ENCODE measurements around the gene SUPT4H1.
"Not testable (repeated sequence)": the region's sequence is repeated elsewhere in the genome, so short reads cannot be mapped to it uniquely, and the experiment has no call there.

SUPT4H1 gene

GRCh38 chr17:58363457-58364185 is 11.6 kb upstream of the SUPT4H1 start:
- DNase-seq (ENCODE audit: low read depth), result no peak

GRCh38 chr17:58362368-58363014 is 10.5 kb upstream of the SUPT4H1 start:
- no peak for DNase-seq (ENCODE audit: low read depth)

- DNase-seq (ENCODE audit: low read depth), result no peak
Observed at GRCh38 chr17:58360296-58361063, 8.5 kb upstream of the SUPT4H1 start.

DNA sequence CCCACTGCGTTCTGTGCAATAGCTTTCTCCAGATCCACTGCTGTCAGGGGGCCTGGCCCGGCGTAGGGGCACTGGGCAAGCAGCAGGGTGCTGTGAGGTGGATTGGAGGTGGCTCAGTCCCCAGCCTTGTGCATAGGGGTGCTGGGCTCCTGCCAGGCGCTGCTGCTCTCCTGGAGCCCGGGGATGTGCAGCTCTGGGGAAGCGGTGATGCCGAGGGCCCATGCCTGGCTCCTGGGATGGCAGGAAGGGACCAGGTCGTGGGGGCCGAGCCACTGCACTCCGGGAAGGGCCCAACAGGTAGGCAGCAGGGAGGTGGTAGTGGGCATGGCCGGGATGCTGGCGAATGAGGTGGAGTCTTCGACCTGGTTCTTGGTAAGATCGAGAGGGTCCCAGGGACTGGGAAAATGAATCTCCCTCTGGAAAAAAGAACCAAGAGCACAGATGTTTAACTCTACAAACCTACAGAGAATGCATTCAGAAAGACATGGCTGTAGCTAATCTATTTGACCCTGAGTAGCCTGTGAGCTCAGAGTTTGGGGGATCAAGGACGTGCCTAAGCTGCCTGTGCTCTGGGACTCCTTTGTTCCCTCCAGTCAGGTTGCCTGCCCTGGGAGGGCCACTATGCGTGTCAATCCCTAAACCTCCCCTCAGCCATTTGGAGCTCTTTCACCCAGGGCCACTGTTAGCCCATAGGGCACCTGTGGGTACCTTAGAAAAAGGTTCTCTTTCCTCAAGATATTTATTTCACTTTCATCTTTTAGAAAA is 6.6 kb upstream of the SUPT4H1 start:
- no peak for DNase-seq (ENCODE audit: low read depth)

DNA sequence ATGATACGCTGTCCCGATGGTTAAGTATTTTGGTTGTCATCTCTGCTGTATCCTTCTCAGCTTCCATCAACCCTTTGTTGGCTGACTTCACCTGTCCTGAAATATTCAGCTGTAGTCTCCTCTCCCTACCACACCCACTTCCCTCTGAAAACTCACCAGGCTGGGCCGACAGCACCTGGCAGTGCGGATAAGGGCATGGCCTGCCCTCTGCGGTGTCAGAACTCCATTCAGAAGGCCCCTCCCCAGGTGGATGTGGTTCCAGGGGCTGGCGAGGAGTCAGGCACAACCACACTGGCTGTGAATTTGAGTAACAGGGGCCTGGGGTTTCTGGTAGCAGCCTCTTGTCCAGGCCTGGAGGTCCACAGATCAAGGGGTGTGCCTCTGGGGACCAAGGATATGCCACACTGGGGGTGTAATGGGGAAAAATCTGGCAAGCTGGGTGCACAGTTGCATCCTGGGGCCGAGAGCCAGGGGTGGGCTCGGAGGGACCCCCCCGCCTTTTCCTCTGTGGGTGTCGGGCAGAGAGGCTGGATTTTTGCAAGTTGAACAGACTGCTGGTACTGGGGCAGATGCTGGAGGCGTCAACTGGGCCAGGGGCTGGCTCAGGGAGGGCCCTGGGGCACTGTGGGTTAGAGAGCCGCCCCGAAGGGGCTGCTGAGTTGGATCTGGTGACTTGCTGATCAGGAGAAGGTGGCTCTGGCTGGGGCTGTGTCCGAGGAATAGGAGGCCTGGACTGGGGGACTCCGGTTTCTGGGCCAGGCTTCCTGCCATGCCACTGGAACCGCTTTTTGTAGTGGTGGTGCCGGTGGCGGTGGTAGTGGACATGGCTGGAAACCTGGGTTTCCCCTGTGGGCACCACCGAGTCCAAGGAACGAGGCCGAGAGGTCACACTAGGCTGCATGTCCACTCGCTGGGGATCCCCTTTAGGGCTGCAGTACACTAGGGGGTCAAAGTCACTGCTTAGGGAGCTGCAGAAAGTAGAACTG is 5.6 kb upstream of the SUPT4H1 start:
- no peak for DNase-seq (ENCODE audit: low read depth)

DNA sequence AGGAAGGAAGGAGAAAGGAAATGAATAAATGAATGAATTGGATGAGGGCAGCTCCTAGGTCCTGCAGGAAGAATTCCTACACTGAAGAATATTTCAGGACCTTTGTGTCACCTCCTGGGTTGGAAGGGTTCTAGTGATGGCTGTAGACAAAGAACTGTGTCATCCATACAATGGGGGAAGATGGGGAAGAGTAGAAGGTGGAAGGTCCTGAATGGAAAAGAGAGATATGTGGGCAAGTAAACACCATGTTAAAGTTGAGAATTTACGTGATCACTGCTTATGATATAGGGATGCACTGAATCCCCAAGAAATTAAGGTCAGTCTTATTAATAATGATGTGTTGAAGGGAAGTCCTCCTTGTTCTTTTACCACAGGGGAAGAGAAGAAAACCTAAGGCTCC is 4.2 kb upstream of the SUPT4H1 start:
- no peak for DNase-seq (ENCODE audit: low read depth)

GRCh38 chr17:58354541-58355216 is 2.7 kb upstream of the SUPT4H1 start:
- no peak for DNase-seq (ENCODE audit: low read depth)

- no peak for DNase-seq (ENCODE audit: low read depth)
Observed at GRCh38 chr17:58353389-58353825, 1.4 kb upstream of the SUPT4H1 start.

- DNase-seq (ENCODE audit: low read depth), result no peak
Observed at GRCh38 chr17:58352596-58353388, 791 bp upstream of the SUPT4H1 start.

DNA sequence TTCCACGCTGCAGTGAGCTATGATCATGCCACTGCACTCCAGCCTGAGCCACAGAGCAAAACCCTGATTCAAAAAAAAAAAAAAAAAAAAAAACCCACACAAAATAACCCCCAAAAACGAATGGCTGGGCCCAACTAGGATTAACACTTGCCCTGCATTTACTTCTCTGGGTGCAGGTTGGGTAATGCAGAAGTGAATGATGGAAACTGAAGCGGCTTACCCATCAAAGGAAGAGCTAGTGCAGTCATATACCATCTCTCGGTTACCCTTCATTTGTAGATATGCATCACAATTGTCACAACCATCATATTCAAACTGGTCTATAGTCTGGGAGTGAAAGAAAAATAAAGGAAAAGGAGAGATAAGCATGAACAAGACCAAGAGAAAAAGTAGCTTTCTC is 819 bp downstream of the SUPT4H1 start:
- no peak for DNase-seq (ENCODE audit: low read depth)

GRCh38 chr17:58348038-58348437 is 4.0 kb downstream of the SUPT4H1 start:
- DNase-seq (ENCODE audit: low read depth), result no peak

GRCh38 chr17:58345500-58345899 is 6.5 kb downstream of the SUPT4H1 start:
- no peak for DNase-seq (ENCODE audit: low read depth)

GRCh38 chr17:58344791-58345157 is 7.2 kb downstream of the SUPT4H1 start:
- peak; percentile 38 for DNase-seq (ENCODE audit: low read depth)

GRCh38 chr17:58344047-58344790 is 7.8 kb downstream of the SUPT4H1 start:
- DNase-seq (ENCODE audit: low read depth), result peak; percentile 81

DNA sequence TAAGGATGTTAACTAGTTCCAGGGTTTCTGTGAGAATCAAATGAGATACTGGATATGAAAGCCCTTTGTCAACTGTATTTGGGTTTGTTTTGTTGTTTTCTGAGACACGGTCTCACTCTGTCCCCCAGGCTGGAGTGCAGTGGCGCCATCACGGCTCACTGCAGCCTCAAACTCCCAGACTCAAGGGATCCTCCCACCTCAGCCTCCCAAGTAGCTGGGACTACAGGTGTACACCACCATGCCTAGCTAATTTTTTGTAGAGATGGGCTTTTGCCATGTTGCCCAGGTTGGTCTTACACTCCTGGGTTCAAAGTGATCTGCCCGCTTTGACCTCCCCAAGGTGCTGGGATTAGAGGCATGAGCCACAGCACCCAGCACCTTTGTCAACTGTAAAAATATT is 8.9 kb downstream of the SUPT4H1 start:
- DNase-seq (ENCODE audit: low read depth), result no peak

DNA sequence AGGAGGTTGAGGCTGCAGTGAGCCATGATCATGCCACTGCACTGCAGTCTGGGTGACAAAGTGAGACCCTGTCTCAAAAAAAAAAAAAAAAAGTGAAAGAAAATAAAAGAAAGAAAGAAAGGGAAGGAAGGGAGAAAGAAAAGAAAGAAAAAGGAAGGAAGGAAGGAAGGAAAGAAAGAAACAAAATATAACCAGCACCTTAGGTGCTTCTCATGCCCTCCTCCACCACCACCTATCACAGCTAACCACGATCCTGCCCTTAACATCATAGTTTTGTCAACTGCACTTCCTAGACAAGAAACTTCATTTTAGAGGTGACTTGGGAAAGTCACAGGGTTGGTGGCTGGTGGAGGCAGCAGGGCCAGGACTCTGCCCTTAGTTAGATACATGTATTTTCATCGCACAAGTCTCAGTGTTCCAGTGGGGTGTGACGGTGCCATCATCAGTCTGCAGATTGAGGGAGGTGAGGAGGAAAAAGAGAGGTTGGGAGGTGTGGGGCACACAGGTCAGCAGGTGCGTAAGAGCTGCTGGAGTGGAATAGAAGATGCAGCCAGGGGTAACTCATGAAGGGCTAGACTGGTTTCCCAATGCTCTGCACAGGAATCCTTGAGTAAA is 10.0 kb downstream of the SUPT4H1 start:
- DNase-seq (ENCODE audit: low read depth), result no peak

- DNase-seq (ENCODE audit: low read depth), result not testable (repeated sequence)
Observed at GRCh38 chr17:58341136-58341860, 10.7 kb downstream of the SUPT4H1 start.

DNA sequence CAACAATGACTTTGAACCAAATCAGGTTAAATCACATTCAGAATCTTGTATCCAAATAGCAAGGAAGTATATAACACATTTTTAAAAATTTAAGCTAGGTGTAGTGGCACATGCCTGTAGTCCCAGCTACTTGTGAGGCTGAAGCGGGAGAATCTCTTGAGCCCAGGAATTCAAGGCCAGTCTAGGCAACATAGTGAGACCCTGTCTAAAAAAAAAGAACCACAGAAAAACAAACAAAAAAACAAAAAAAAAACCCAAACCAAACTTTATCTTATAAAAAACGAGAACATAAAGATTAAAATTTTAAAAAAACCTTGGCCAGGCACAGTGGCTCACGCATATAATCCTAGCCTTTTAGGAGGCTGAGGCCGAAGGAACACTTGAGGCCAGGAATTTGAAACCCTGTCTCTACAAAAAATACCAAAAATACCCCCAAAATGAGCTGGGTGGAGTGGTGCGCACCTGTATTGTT is 11.6 kb downstream of the SUPT4H1 start:
- no peak for DNase-seq (ENCODE audit: low read depth)
